Measurements from ENCODE around the gene CLDN34. TPM values are rescaled to one million over a fixed set of nuclear protein-coding genes. Genes with fewer than 3 reads are reported as not detected.

CLDN34 gene
- total RNA-seq, 1 experiment from 2014 or later, result not detected

DNA sequence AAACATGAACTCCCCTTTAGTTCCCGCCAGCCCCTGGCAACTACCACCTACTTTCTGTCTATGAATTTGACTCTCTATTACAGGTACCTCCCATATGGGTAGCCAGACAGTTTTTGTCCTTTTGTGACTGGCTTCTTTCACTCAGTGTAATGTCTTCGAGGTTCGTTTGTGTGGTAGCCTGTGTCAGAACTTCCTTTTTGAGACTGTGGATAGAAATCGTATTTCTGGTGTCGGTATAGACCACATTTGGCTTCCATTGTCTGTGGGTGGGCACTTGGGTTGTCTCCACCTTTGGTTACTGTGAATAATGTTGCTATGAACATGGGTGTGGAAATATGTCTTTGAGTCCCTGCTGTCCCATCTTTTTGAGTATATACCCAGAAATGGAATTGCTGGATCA lies 5.4 kb upstream of the CLDN34 start:
- in situ Hi-C loops (cut with HindIII; ENCODE audit: low sequenced_read_pairs), result no loop called here

DNA sequence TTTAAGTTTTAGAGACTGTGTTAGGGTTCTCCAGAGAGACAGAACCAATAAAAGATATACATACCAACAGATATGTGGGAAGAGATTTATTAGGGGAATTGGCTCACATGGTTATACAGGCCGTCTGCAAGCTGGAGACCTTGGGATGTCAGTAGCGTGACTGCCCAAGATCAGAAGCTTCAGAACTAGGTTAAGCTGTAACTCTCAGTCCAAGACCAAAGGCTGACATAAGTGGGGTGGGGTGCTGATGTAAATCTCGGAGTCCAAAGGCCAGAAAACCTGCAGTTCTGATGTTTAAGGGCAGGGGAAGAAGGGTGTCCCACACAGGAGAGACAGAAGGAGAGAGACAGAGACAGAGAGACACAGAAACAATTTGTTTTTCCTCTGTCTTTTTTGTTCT lies 10.5 kb downstream of the CLDN34 start:
- in situ Hi-C loops (cut with HindIII; ENCODE audit: low sequenced_read_pairs), result no loop called here
- DNase-seq (ENCODE audit: low spot score), result no peak

More for the DNA sequence above, 5.4 kb upstream of the CLDN34 start:
- DNase-seq (ENCODE audit: low spot score), result no peak

DNA sequence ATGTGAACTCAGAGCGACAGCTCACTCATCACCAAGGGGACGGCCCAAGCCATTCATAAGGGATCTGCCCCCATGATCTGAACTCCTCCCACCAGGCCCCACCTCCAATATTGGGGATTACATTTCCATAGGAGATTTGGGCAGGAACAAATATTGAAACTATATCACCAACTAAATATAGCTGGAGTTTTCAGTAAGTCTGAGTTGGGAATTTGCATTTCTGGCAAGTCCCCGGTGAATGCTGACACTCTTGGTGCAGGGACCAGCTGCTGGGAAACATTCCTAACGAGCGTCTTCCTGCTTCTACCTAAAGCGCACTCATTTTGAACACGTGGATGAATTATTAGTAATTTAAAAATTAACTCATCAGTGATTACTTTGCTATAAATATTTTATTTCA lies 13.2 kb downstream of the CLDN34 start:
- in situ Hi-C loops (cut with HindIII; ENCODE audit: low sequenced_read_pairs), result no loop called here
- no peak for DNase-seq (ENCODE audit: low spot score)

DNA sequence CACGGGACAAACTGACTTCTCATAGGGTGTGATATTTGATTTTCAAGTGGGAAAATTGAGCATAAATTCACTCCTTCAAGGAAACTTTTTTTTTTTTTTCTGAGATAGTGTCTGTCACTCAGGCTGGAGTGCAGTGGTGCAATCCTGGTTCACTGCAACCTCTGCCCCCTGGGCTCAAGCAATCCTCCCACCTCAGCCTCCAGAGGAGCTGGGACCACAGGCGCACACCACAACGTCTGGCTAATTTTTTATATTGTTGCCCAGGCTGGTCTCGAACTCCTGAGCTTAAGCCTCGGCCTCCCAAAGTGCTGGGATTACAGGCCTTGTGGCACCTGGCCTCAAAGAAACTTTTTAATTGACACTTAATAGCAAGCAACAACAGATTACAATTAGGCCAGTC lies 13.8 kb downstream of the CLDN34 start:
- DNase-seq (ENCODE audit: low spot score), result no peak
- in situ Hi-C loops (cut with HindIII; ENCODE audit: low sequenced_read_pairs), result no loop called here

DNA sequence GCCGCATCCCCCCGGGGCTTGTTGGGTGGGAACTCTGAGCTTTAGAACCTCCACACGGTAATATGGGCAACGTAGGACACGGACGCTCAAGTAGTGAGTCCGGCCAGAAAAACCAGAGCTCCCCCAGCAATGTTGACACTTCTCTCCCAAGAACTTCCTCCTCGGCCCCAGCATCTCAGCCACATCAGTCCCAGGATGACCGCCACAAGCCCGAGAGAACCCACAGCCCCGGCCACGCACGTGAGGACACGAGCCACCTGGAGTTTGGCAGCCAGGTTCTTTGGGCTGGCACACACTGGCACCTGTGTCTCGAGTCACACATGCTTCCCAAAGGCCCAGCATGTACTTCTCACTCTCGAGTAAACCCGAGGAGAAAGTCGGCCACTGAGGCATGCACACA lies 16.3 kb downstream of the CLDN34 start:
- in situ Hi-C loops (cut with HindIII; ENCODE audit: low sequenced_read_pairs), result no loop called here
- no peak for DNase-seq (ENCODE audit: low spot score)

DNA sequence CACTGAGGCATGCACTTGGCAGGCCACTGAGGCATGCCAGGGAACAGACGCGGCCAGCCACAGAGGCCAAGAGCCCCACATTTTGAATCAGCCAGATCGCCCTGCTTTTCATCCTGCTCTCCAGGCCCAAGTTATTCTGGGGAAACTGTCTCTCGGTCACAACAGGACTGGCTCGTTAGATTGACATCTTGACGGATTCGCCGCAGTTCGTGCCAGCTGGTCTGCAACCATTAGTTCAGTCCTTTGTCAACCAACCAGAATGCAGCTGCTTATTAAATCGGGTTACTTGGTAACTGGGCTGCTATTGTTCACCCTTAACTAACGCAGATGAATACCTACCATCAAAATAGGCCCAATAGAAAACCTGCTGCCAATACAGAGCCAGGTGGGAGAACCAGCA lies 16.7 kb downstream of the CLDN34 start:
- no peak for DNase-seq (ENCODE audit: low spot score)
- in situ Hi-C loops (cut with HindIII; ENCODE audit: low sequenced_read_pairs), result no loop called here

DNA sequence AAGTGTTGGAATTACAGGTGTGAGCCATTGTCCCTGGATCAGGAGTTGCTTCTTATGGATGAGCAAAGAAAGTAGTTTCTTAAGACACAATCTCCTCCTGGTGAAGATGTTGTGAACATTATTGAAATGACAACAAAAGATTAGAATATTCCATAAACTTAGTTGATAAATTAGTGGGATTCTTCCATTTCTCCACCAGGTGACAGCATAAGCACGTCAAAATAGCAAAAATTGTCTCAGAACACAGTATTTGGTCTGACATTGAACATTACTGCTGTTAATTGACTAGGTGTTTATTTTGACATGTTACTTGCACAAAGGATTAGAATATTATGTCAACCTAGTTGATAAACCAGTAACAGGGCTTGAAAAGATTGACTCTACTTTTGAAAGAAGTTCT lies 21.6 kb downstream of the CLDN34 start:
- DNase-seq (ENCODE audit: low spot score), result peak; percentile 28
- in situ Hi-C loops (cut with HindIII; ENCODE audit: low sequenced_read_pairs), result no loop called here

DNA sequence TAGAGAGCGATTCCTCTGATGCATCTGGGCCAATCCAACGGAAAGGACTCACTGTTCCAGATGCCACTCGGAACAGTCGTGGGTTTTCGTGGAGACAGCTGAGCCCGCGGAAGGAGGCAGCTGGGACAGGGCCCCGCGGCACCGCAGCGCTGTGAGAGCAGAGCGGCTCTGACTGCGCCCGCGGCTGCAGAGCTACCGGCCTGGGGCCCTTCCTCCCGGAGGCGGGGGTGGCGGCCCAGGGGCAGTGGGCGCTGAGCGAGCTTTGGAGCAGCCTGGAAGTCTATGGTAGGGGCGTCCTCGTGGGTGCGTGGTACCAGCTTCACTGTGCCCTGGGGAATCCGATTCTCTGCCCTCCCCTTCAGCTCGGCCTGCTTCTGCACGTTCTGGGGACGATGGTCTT lies 24.9 kb downstream of the CLDN34 start:
- DNase-seq (ENCODE audit: low spot score), result no peak
- in situ Hi-C loops (cut with HindIII; ENCODE audit: low sequenced_read_pairs), result no loop called here

DNA sequence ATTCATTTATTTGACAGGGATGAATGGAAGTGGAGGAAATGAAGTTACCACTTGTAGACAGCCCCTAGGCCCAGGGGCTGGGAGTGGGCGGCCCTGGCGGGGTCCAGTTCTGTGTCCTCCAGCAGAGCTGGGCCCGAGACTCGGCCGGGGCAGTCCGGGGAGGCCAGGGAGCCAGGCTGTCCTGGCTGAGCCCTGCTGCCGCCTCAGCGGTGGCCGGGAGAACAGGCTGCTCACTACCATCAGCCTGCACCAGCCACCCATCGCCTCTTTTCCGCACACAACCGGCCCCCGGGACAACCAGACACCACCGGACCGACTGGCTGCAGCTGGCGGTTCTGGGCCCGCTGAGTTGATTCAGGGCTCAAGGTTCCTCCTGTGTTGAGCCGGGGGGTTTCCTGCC lies 25.6 kb downstream of the CLDN34 start:
- in situ Hi-C loops (cut with HindIII; ENCODE audit: low sequenced_read_pairs), result no loop called here
- no peak for DNase-seq (ENCODE audit: low spot score)

DNA sequence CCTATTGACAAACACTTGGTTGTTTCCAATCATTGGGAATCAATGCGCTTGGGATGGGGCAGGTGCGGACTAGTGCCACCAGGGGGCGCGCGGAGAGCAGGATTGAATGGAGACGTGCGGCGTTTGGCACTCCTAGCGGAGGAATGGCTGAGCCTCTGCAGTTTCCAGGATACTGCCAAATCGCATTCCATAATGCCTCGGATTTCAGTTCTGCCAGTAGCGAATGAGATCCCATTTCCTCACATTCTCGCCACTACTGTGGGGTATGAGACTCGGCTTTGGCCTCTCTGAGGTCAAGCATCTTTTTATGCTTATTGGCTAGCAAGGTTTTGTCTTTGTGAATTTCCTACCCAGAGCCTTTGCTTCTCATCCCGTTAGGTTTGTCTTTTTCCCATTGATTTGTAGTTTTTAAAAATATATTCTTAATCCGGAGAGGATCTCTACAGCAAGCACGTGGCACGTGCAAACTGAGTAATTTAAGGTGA lies 28.7 kb downstream of the CLDN34 start:
- peak; percentile 81 for DNase-seq (ENCODE audit: low spot score)

DNA sequence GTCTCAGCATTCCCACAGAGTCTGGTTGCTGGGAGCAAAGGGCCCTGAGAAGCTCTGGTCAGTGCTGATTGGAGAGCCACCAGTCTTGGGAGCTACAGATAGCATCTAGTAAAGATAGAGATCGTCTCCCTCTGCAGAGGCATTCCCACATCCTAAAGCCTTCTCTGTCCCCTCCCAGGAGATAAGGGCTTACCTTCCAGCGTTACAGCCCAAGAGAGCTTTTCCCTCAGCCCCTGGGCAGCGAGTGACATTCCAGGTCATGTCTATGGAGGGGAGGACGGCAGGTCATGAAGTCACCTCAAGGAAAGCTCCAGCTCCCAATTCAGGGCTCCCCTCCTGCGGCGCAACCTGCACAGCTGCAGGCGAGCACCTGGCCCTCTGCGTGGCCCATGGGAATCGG lies 29.9 kb downstream of the CLDN34 start:
- in situ Hi-C loops (cut with HindIII; ENCODE audit: low sequenced_read_pairs), result no loop called here
- no peak for DNase-seq (ENCODE audit: low spot score)

More for the DNA sequence above, 28.7 kb downstream of the CLDN34 start:
- in situ Hi-C loops (cut with HindIII; ENCODE audit: low sequenced_read_pairs), result no loop called here

DNA sequence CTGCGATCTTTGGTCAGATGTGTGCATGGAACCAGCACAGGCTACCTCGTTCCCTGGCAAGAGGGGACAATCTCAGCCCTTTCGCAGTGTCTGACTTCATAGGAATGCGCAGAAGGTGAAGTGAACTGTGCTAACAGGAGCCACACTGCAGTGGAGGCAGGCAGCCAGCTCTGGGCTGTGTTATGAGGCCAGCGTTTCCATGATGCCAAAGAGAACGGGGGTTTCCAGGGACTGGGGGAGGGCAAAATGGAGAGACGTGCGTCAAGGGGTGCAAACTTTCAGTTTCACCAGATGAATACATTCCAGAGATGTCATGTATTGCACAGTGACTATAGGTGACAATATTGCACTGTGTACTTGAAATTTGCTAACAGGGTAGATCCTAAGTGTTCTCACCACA lies 30.4 kb downstream of the CLDN34 start:
- DNase-seq (ENCODE audit: low spot score), result peak; percentile 47
- in situ Hi-C loops (cut with HindIII; ENCODE audit: low sequenced_read_pairs), result no loop called here

DNA sequence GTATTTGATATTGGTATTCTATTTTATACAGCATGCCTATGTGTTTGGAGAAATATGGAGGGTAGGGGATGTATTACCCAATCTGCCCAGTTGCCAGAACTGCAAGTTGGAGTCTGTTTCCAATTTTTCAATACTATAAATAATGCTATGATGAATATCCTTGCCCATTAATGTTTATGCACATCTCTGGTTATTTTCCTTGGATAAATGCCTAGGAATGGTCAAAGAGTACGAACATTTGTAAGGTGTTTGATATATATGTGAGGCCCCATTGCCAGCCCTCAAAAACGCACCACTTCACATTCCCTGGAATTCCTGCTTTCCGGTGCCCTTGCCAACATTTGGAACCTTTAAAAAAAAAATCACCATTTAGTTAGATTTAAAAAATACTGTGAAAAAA lies 34.3 kb downstream of the CLDN34 start:
- DNase-seq (ENCODE audit: low spot score), result no peak
- in situ Hi-C loops (cut with HindIII; ENCODE audit: low sequenced_read_pairs), result no loop called here

DNA sequence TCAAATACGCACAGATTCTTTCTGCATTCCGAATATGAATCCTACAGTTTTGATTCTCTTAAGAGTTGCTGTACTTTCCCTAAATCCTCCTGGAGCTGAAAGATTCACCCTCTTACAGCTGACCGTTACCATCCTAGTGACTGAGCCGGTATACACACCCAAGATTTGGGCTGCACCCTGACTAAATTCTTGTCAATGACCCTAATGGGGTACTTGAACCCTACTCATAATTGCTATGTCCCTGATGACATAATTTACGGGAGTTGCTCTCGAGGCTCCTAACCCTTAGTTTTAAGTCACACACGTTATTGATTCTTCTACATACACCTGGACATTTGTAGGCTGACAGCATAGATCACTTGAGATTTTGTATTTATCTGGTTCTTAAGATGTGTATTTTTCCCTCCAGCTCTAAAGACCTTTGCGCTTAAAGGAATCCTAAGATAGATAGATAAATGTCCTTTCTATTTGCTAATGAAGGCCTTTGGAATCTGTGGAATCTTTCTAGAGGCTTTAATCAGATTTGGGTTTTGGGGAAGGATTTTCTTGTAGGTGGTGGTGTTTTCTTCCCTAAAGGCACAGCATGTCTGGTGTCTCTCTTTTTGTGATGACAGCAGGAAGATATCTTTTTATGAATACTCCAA lies 37.8 kb downstream of the CLDN34 start:
- in situ Hi-C loops (cut with HindIII; ENCODE audit: low sequenced_read_pairs), result no loop called here
- DNase-seq (ENCODE audit: low spot score), result no peak

DNA sequence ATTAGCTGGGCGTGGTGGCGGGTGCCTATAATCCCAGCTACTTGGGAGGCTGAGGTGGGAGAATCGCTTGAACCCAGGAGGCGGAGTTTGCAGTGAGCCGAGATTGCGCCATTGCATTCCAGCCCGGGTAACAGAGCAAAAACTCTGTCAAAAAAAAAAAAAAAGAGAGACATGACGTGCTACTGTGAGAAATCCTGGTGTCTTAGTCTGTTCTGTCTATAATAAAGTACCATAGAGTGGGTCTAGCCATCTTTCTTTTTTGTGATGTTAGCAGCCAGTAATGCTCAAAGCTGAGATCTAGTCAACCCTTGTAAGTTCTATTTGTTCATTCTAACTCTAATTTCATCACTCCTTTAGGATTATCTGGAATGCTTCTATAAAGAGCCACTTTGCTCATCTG lies 38.9 kb downstream of the CLDN34 start:
- no peak for DNase-seq (ENCODE audit: low spot score)
- in situ Hi-C loops (cut with HindIII; ENCODE audit: low sequenced_read_pairs), result no loop called here

DNA sequence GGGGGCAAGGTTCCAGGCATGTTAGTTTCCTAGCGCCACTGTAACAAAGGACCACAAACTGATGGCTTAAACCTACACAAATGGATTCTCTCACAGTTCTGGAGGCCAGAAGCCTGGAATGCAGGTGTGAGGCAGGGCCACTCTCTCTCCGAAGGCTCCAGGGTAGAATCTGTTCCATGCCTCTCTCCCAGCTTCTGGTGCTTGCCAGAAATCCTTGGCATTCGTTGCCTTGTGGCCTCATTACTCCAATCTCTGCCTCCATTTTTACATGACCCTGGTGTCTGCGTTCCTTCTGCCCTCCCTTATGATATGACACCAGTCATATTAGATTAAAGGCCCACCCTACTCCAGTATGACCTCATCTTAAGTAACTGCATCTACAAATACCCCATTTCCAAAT lies 39.6 kb downstream of the CLDN34 start:
- in situ Hi-C loops (cut with HindIII; ENCODE audit: low sequenced_read_pairs), result no loop called here
- DNase-seq (ENCODE audit: low spot score), result no peak

DNA sequence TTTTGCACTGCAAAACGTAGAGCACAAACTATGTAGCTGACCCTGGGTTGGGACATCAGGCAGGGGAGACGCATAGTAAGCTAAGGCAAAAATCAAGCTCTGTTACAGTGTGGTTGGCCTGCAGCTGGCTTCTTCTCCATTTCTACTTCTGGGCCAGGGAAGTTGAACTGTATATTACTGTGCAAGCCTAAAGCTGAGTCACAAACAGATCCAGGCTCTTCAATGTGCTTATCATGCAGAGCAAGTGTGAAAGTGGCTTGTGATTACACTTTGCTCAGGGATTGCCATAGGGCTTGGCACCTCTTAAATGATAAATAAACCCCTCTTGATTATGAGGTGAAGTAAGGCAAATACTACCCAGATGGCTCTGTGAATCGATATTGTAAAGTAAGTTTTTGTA lies 40.5 kb downstream of the CLDN34 start:
- no peak for DNase-seq (ENCODE audit: low spot score)
- in situ Hi-C loops (cut with HindIII; ENCODE audit: low sequenced_read_pairs), result no loop called here

DNA sequence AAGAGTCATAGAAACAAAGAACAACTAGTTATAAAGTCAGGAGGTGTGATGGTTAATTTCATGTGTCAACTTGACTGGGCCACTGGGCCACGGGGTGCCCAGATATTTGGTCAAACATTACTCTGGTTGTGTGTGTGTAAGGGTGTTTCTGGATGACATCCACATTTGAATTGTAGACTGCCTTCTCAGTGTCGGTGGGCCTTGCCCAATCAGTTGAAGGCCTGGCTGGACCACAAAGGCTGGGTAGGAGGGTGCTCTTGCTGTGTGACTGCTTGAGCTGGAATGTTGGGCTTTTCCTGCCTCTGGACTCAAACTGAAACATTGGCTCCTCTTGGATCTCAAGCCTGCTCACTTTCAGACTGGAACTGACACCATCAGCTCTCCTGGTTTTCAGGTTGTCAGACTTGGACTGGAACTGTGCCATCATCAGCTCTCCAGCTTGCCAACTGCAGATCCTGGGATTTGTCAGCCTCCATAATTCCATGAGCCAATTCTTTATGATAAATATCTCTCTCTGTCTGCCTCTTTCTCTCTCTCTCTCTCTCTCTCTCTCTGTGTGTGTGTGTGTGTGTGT lies 41.4 kb downstream of the CLDN34 start:
- DNase-seq (ENCODE audit: low spot score), result no peak
- in situ Hi-C loops (cut with HindIII; ENCODE audit: low sequenced_read_pairs), result no loop called here

DNA sequence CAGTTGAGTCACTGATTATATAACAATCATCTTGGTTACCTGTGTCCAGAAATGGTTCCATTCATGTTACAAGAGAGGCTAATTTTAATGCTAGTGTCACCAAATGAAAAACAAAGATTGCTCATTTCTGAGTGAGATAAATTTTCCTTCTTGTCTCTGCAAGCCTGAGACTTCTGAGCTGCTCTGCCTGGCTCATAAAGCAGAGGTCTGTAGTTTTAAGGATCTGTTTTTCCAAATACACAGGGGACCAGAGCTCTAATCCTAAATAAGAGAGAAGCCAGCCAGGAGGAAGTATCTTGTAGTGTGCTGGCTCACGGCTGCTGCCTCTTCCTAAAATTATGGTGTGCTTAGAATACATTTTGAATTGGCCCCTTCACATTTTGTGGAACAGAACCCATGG lies 42.6 kb downstream of the CLDN34 start:
- no peak for DNase-seq (ENCODE audit: low spot score)
- in situ Hi-C loops (cut with HindIII; ENCODE audit: low sequenced_read_pairs), result no loop called here

DNA sequence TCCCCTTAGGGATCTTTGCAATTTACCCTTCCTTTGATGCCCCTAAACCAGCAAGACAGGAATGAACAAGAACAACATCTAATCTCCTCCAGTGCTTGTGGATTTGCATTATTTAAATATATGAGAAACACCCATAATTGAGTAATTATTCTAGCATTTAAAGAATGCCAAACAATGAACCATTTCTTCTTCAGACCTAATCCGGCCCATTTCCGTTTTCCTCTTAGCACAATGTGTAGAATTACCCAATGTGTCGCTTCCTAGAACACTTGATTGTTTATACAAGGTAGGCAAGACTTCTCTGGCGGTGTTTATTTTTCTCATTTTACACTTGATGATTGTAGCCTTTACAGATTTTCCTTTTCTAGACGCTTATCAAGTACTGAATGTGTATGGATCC lies 43.5 kb downstream of the CLDN34 start:
- DNase-seq (ENCODE audit: low spot score), result no peak
- in situ Hi-C loops (cut with HindIII; ENCODE audit: low sequenced_read_pairs), result no loop called here

DNA sequence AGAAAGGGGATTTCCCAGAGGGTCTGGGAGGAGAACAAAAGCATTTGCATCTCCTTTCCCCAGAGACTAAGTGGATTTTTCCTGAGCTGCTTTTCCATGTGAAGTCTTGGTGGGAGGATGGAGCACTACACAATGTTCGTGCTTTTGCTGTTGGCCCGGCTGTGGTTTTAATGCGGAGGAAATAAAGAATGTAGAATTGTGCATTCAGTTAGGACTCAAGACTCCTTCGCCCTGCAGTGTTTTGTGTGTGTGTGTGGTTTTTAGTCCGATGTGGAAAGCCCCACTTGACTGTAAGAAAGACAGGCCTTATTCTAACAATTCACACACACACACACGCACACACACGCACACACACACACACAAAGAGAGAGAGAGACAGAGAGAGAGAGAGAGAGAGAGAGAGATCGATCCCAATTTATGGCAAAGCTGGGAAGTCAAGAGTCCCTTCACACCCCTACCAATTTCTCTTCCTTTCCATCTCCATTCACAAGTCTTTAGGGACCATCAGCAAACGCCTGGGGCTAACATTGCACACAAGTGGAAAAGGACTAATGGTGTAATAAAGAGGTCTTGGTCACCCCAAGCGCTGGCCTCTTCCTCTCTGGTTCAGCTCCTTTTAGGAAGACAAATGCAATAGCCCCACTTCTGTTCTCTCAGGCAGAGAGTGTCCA lies 44.2 kb downstream of the CLDN34 start:
- in situ Hi-C loops (cut with HindIII; ENCODE audit: low sequenced_read_pairs), result no loop called here

More for the DNA sequence above, 44.2 kb downstream of the CLDN34 start:
- DNase-seq (ENCODE audit: low spot score), result no peak
